ENCODE data around the gene DCST1.

DNA sequence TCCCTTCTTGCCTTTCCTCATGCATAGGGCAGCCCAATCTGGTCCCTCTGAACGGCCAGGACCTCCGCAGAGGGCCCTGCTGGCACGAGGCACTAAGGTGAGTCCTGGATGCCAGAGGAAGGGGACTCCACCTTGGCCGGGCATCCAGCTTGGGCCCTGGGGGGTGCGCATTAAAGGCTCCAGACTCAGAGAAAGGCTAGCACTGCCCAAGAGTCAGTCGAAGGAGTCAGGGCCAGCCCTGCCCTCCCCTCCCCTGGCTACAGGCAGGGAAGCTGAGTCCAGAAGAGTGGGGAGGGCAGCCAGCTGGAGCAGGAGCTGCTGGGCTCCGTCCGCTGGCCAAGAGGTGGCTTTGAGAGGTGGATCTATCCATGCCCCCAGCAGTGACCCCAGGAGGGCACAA is 27.1 kb downstream of the DCST1 start:
- TF ChIP-seq POLR2A (IDR thresholded peaks at IDR 0.05; ENCODE audit: extremely low read depth, insufficient read length) (no peak), MYC (IDR thresholded peaks at IDR 0.05; ENCODE audit: low read depth, low read length) (no peak)
- TF ChIP-seq, protein P1, sequence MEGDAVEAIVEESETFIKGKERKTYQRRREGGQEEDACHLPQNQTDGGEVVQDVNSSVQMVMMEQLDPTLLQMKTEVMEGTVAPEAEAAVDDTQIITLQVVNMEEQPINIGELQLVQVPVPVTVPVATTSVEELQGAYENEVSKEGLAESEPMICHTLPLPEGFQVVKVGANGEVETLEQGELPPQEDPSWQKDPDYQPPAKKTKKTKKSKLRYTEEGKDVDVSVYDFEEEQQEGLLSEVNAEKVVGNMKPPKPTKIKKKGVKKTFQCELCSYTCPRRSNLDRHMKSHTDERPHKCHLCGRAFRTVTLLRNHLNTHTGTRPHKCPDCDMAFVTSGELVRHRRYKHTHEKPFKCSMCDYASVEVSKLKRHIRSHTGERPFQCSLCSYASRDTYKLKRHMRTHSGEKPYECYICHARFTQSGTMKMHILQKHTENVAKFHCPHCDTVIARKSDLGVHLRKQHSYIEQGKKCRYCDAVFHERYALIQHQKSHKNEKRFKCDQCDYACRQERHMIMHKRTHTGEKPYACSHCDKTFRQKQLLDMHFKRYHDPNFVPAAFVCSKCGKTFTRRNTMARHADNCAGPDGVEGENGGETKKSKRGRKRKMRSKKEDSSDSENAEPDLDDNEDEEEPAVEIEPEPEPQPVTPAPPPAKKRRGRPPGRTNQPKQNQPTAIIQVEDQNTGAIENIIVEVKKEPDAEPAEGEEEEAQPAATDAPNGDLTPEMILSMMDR (IDR thresholded peaks at IDR 0.05; ENCODE audit: low read depth, low read length), result no peak
- TF ChIP-seq, protein P2, sequence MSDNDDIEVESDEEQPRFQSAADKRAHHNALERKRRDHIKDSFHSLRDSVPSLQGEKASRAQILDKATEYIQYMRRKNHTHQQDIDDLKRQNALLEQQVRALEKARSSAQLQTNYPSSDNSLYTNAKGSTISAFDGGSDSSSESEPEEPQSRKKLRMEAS (IDR thresholded peaks at IDR 0.05; ENCODE audit: low read depth, low read length), result no peak
